ENCODE results near the gene FBXL16.
A peak's percentile ranks its signal among the peaks of the same experiment; 100 is the strongest.

Gene FBXL16

GRCh38 chr16:720990-721764 is 15.6 kb upstream of the FBXL16 start, which contains the start of gene ANTKMT:
Gene ANTKMT, plus strand, starts transcription at chr16:721146. Its CDS starts 129 bp downstream, at chr16:721275.
- H3K79me2 ChIP-seq (ENCODE audit: control insufficient read depth, insufficient read depth, low read length, unreplicated experiment): no peaks in the 10 kb centered on the region
- peak within 1 kb of the TSS; percentile 57 for H3K27ac ChIP-seq (ENCODE audit: low read depth, low read length)
- H2AFZ ChIP-seq (ENCODE audit: low read length, unreplicated experiment): peak within 1 kb of the TSS; percentile 34
- H3K27me3 ChIP-seq (ENCODE audit: insufficient read depth, low read length): no peaks in the 10 kb centered on the region
- H3K36me3 ChIP-seq (ENCODE audit: insufficient read depth, low read length): no peaks in the 10 kb centered on the region
- peaks cover 13% of the 10 kb centered on the region for H3K4me1 ChIP-seq (ENCODE audit: control insufficient read depth, insufficient read depth, low read length, unreplicated experiment)
- peak within 1 kb of the TSS; percentile 84 for H3K4me3 ChIP-seq (ENCODE audit: low read depth, low read length)

GRCh38 chr16:720447-720989 is 14.9 kb upstream of the FBXL16 start:
- Histone ChIP-seq H3K4me1 (ENCODE audit: control insufficient read depth, insufficient read depth, low read length, unreplicated experiment) (peaks cover 13% of the 10 kb centered on the region), H3K27me3 (ENCODE audit: insufficient read depth, low read length) (no peaks in the 10 kb centered on the region), H3K4me3 (ENCODE audit: low read depth, low read length) (peak overlapping the region; percentile 84), H3K79me2 (ENCODE audit: control insufficient read depth, insufficient read depth, low read length, unreplicated experiment) (no peaks in the 10 kb centered on the region), H3K27ac (ENCODE audit: low read depth, low read length) (peak overlapping the region; percentile 57), H3K36me3 (ENCODE audit: insufficient read depth, low read length) (no peaks in the 10 kb centered on the region), H2AFZ (ENCODE audit: low read length, unreplicated experiment) (peak overlapping the region; percentile 34)

- Histone ChIP-seq H3K79me2 (ENCODE audit: control insufficient read depth, insufficient read depth, low read length, unreplicated experiment) (no peaks in the 10 kb centered on the region), H2AFZ (ENCODE audit: low read length, unreplicated experiment) (no peak overlapping the region), H3K27ac (ENCODE audit: low read depth, low read length) (peak overlapping the region; percentile 57), H3K36me3 (ENCODE audit: insufficient read depth, low read length) (no peaks in the 10 kb centered on the region), H3K4me3 (ENCODE audit: low read depth, low read length) (peak overlapping the region; percentile 84), H3K27me3 (ENCODE audit: insufficient read depth, low read length) (no peaks in the 10 kb centered on the region), H3K4me1 (ENCODE audit: control insufficient read depth, insufficient read depth, low read length, unreplicated experiment) (peaks cover 13% of the 10 kb centered on the region)
Observed at GRCh38 chr16:719815-720446, 14.3 kb upstream of the FBXL16 start.

GRCh38 chr16:718922-719321 is 13.3 kb upstream of the FBXL16 start:
- Histone ChIP-seq H3K36me3 (ENCODE audit: insufficient read depth, low read length) (no peaks in the 10 kb centered on the region), H3K27ac (ENCODE audit: low read depth, low read length) (no peak overlapping the region), H3K79me2 (ENCODE audit: control insufficient read depth, insufficient read depth, low read length, unreplicated experiment) (no peaks in the 10 kb centered on the region), H3K4me3 (ENCODE audit: low read depth, low read length) (no peak overlapping the region; the same call in 1 of the 2 replicates), H3K4me1 (ENCODE audit: control insufficient read depth, insufficient read depth, low read length, unreplicated experiment) (peaks cover 17% of the 10 kb centered on the region), H3K27me3 (ENCODE audit: insufficient read depth, low read length) (no peaks in the 10 kb centered on the region), H2AFZ (ENCODE audit: low read length, unreplicated experiment) (no peak overlapping the region)

- Histone ChIP-seq H3K27me3 (ENCODE audit: insufficient read depth, low read length) (no peaks in the 10 kb centered on the region), H2AFZ (ENCODE audit: low read length, unreplicated experiment) (no peak overlapping the region), H3K4me3 (ENCODE audit: low read depth, low read length) (no peak overlapping the region), H3K4me1 (ENCODE audit: control insufficient read depth, insufficient read depth, low read length, unreplicated experiment) (peaks cover 17% of the 10 kb centered on the region), H3K36me3 (ENCODE audit: insufficient read depth, low read length) (no peaks in the 10 kb centered on the region), H3K79me2 (ENCODE audit: control insufficient read depth, insufficient read depth, low read length, unreplicated experiment) (no peaks in the 10 kb centered on the region), H3K27ac (ENCODE audit: low read depth, low read length) (no peak overlapping the region)
Observed at GRCh38 chr16:718389-718788, 12.8 kb upstream of the FBXL16 start.

- Histone ChIP-seq H3K27me3 (ENCODE audit: insufficient read depth, low read length) (no peaks in the 10 kb centered on the region), H3K4me1 (ENCODE audit: control insufficient read depth, insufficient read depth, low read length, unreplicated experiment) (peaks cover 17% of the 10 kb centered on the region), H3K79me2 (ENCODE audit: control insufficient read depth, insufficient read depth, low read length, unreplicated experiment) (no peaks in the 10 kb centered on the region), H2AFZ (ENCODE audit: low read length, unreplicated experiment) (no peak overlapping the region), H3K36me3 (ENCODE audit: insufficient read depth, low read length) (no peaks in the 10 kb centered on the region), H3K4me3 (ENCODE audit: low read depth, low read length) (no peak overlapping the region), H3K27ac (ENCODE audit: low read depth, low read length) (no peak overlapping the region)
Observed at GRCh38 chr16:717450-718245, 12.0 kb upstream of the FBXL16 start.

GRCh38 chr16:716768-717325 is 11.2 kb upstream of the FBXL16 start:
- Histone ChIP-seq H3K27me3 (ENCODE audit: insufficient read depth, low read length) (no peaks in the 10 kb centered on the region), H3K27ac (ENCODE audit: low read depth, low read length) (no peak overlapping the region), H3K4me1 (ENCODE audit: control insufficient read depth, insufficient read depth, low read length, unreplicated experiment) (peaks cover 17% of the 10 kb centered on the region)

GRCh38 chr16:716200-716568 is 10.6 kb upstream of the FBXL16 start:
- no peaks in the 10 kb centered on the region for H3K36me3 ChIP-seq (ENCODE audit: insufficient read depth, low read length)
- H3K4me1 ChIP-seq (ENCODE audit: control insufficient read depth, insufficient read depth, low read length, unreplicated experiment): peaks cover 13% of the 10 kb centered on the region
- H3K4me3 ChIP-seq (ENCODE audit: low read depth, low read length): peak overlapping the region; percentile 95
- no peaks in the 10 kb centered on the region for H3K79me2 ChIP-seq (ENCODE audit: control insufficient read depth, insufficient read depth, low read length, unreplicated experiment)
- H3K27ac ChIP-seq (ENCODE audit: low read depth, low read length): no peak overlapping the region
- H2AFZ ChIP-seq (ENCODE audit: low read length, unreplicated experiment): no peak overlapping the region
- H3K27me3 ChIP-seq (ENCODE audit: insufficient read depth, low read length): peaks cover under 1% of the 10 kb centered on the region

More at GRCh38 chr16:716768-717325, 11.2 kb upstream of the FBXL16 start:
- Histone ChIP-seq H2AFZ (ENCODE audit: low read length, unreplicated experiment) (no peak overlapping the region), H3K36me3 (ENCODE audit: insufficient read depth, low read length) (no peaks in the 10 kb centered on the region), H3K4me3 (ENCODE audit: low read depth, low read length) (peak overlapping the region; percentile 95; the same call in 1 of the 2 replicates), H3K79me2 (ENCODE audit: control insufficient read depth, insufficient read depth, low read length, unreplicated experiment) (no peaks in the 10 kb centered on the region)

GRCh38 chr16:715477-716199 is 10.0 kb upstream of the FBXL16 start:
- H3K4me3 ChIP-seq (ENCODE audit: low read depth, low read length): peak overlapping the region; percentile 95
- H2AFZ ChIP-seq (ENCODE audit: low read length, unreplicated experiment): peak overlapping the region; percentile 66
- no peak overlapping the region for H3K27ac ChIP-seq (ENCODE audit: low read depth, low read length)
- no peaks in the 10 kb centered on the region for H3K36me3 ChIP-seq (ENCODE audit: insufficient read depth, low read length)
- H3K4me1 ChIP-seq (ENCODE audit: control insufficient read depth, insufficient read depth, low read length, unreplicated experiment): peaks cover 13% of the 10 kb centered on the region
- H3K79me2 ChIP-seq (ENCODE audit: control insufficient read depth, insufficient read depth, low read length, unreplicated experiment): no peaks in the 10 kb centered on the region
- H3K27me3 ChIP-seq (ENCODE audit: insufficient read depth, low read length): peaks cover 6% of the 10 kb centered on the region
